Erythroblast (primary cell): ENCODE measurements around the gene UNC13A.

ENCODE experiments used
- GATA1 ChIP-seq: IDR thresholded peaks from 2 replicates; pipeline ENCODE4 v1.6.1; 2011; ENCODE audit warnings: low read depth, mild to moderate bottlenecking, control low read depth, low read length, moderate library complexity
- POLR2A ChIP-seq: IDR thresholded peaks from 2 replicates; pipeline ENCODE4 v1.6.1; 2011; ENCODE audit warnings: mild to moderate bottlenecking, low read length

DNA sequence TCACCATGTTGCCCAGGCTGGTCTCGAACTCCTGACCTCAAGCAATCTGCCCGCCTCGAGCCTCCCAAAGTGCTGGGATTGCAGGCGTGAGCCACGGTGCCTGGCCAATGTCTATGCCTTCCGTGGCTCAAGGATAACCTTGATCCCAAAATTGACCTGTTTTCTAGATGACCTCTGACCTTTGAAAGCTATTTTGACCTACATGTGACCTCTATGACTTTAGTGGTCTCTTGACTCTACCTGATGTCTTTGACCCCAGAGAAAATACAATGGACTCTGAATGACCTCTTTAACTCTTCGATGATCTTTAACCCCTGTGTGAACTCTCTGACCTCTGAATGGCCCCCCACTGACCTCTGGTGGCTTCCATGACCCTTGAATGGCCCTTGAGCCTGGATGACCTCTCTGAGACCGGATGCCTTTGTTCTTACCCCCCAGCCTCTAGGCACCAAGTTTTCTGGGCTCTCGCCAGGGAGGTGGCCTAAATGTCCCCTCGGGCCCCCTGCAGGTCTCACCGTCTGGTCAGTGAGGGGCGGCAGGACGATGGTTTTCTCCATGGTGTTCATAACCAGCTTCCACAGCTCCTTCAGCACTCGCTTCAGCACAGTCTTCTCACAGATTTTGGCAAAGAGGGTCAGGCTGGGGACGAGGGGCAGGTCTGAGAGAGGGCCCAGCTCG lies 63.7 kb downstream of the UNC13A start:
- TF ChIP-seq POLR2A, result no peak
- TF ChIP-seq GATA1, result no peak
